ENCODE results near the gene LMF1.

The LMF1 gene

GRCh38 chr16:878072-878784 is 92.6 kb downstream of the LMF1 start:
- Histone ChIP-seq H3K27ac (no peak overlapping the region), H3K4me1 (no peaks in the 10 kb centered on the region), H3K4me3 (ENCODE audit: low read depth, low read length) (no peak overlapping the region), H2AFZ (no peak overlapping the region), H3K4me2 (ENCODE audit: low read length) (no peak overlapping the region), H3K9me3 (ENCODE audit: control insufficient read depth, low read length) (no peaks in the 10 kb centered on the region), H3K9ac (no peak overlapping the region), H3K36me3 (ENCODE audit: control insufficient read depth, insufficient read depth, low read length) (no peaks in the 10 kb centered on the region), H3K27me3 (ENCODE audit: control insufficient read depth, insufficient read depth, low read length) (no peaks in the 10 kb centered on the region), H3K79me2 (no peaks in the 10 kb centered on the region)
- TF ChIP-seq, protein P1, sequence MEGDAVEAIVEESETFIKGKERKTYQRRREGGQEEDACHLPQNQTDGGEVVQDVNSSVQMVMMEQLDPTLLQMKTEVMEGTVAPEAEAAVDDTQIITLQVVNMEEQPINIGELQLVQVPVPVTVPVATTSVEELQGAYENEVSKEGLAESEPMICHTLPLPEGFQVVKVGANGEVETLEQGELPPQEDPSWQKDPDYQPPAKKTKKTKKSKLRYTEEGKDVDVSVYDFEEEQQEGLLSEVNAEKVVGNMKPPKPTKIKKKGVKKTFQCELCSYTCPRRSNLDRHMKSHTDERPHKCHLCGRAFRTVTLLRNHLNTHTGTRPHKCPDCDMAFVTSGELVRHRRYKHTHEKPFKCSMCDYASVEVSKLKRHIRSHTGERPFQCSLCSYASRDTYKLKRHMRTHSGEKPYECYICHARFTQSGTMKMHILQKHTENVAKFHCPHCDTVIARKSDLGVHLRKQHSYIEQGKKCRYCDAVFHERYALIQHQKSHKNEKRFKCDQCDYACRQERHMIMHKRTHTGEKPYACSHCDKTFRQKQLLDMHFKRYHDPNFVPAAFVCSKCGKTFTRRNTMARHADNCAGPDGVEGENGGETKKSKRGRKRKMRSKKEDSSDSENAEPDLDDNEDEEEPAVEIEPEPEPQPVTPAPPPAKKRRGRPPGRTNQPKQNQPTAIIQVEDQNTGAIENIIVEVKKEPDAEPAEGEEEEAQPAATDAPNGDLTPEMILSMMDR (IDR thresholded peaks at IDR 0.05), result no peak

- Histone ChIP-seq H3K79me2 (no peaks in the 10 kb centered on the region), H3K4me1 (no peaks in the 10 kb centered on the region), H3K4me2 (ENCODE audit: low read length) (no peak overlapping the region), H3K9ac (no peak overlapping the region), H2AFZ (no peak overlapping the region), H3K36me3 (ENCODE audit: control insufficient read depth, insufficient read depth, low read length) (no peaks in the 10 kb centered on the region), H3K4me3 (ENCODE audit: low read depth, low read length) (no peak overlapping the region), H3K27me3 (ENCODE audit: control insufficient read depth, insufficient read depth, low read length) (no peaks in the 10 kb centered on the region), H3K27ac (no peak overlapping the region), H3K9me3 (ENCODE audit: control insufficient read depth, low read length) (no peaks in the 10 kb centered on the region)
- TF ChIP-seq, protein P1 (IDR thresholded peaks at IDR 0.05), result no peak
These were observed 93.3 kb downstream of the LMF1 start for GRCh38 chr16:877242-878071.

DNA sequence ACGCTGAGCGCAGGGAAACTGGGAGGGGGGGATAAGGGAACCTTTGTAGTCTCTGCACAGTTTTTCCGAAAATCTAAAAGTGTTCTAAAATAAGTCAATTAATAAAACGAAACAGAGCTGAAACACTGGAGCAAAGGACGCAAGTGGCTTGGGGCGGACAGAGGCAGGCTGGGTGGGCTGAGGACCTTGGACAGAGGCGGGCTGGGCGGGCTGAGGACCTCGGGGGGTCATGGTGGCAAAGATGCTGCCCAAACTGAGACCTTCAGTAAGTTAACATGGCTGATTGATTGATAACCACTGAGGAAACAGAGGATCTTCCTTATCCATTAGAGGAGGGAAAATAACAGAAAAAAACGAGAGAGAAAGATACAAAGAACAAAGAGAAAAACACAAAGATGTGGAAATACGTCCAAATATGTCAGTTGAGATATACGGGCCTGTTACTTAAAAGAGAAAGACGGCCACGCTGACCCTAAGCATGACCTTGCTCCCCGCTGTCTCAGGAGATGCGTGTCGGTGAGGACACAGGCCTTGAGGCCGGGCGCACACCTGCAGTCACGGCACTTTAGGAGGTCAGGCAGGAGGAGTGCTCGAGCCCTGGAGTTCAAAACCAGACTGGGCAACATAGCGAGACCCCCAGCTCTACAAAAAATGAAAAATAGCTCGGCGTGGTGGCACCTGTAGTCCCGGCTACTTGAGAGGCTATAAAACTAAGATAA is 94.1 kb downstream of the LMF1 start:
- TF ChIP-seq, protein P1 (IDR thresholded peaks at IDR 0.05), result no peak
- no peaks in the 10 kb centered on the region for H3K4me1 ChIP-seq
- H3K27ac ChIP-seq, result no peak overlapping the region
- no peaks in the 10 kb centered on the region for H3K79me2 ChIP-seq
- H3K27me3 ChIP-seq (ENCODE audit: control insufficient read depth, insufficient read depth, low read length), result no peaks in the 10 kb centered on the region
- H2AFZ ChIP-seq, result no peak overlapping the region
- no peaks in the 10 kb centered on the region for H3K9me3 ChIP-seq (ENCODE audit: control insufficient read depth, low read length)
- H3K36me3 ChIP-seq (ENCODE audit: control insufficient read depth, insufficient read depth, low read length), result no peaks in the 10 kb centered on the region
- H3K4me2 ChIP-seq (ENCODE audit: low read length), result no peak overlapping the region
- no peak overlapping the region for H3K9ac ChIP-seq
- H3K4me3 ChIP-seq (ENCODE audit: low read depth, low read length), result no peak overlapping the region

- Histone ChIP-seq H3K79me2 (no peaks in the 10 kb centered on the region), H3K36me3 (ENCODE audit: control insufficient read depth, insufficient read depth, low read length) (no peaks in the 10 kb centered on the region), H3K4me1 (no peaks in the 10 kb centered on the region), H3K9ac (no peak overlapping the region), H3K4me3 (ENCODE audit: low read depth, low read length) (no peak overlapping the region), H3K4me2 (ENCODE audit: low read length) (no peak overlapping the region), H3K27ac (no peak overlapping the region), H3K27me3 (ENCODE audit: control insufficient read depth, insufficient read depth, low read length) (no peaks in the 10 kb centered on the region), H2AFZ (no peak overlapping the region), H3K9me3 (ENCODE audit: control insufficient read depth, low read length) (no peaks in the 10 kb centered on the region)
- TF ChIP-seq, protein P1 (IDR thresholded peaks at IDR 0.05), result no peak
These were observed 94.8 kb downstream of the LMF1 start for GRCh38 chr16:876041-876335.

Data from parathyroid adenoma (tissue), 2 donors.